WTC11 (cell line): ENCODE data around the gene ROS1. TPM values are rescaled to one million over a fixed set of nuclear protein-coding genes. Genes with fewer than 3 reads are reported as not detected.

Experiments used
- ATAC-seq: fragments of 200-7000 bp; cut with Tn5 transposase; 2 replicates; pipeline ENCODE4 v1.10.0; 2021; ENCODE audit warnings: mild to moderate bottlenecking, moderate library complexity
- CTCF ChIA-PET: fragments of 300-600 bp; sonication (Branson Sonifier 250); formaldehyde crosslinking; loops from one replicate; lab custom pipeline; 2021; ENCODE audit warnings: antibody characterized with exemption; lab: Charles Lee
- POLR2A ChIA-PET: fragments of 350-600 bp; sonication (Branson Sonifier 250); formaldehyde crosslinking; loops from one replicate; lab custom pipeline; 2021; ENCODE audit warnings: antibody characterized with exemption; lab: Charles Lee
- DNase-seq: peaks from one replicate; pipeline ENCODE4 v3.0.0; 2021; ENCODE audit warnings: low spot score
- H3K27ac Mint-ChIP-seq: 2 replicates; pipeline ENCODE4 v1.8.0; 2021; ENCODE audit warnings: mixed read lengths
- H3K27me3 Mint-ChIP-seq: 2 replicates; pipeline ENCODE4 v1.8.0; 2021; ENCODE audit warnings: low read depth, mild to moderate bottlenecking, moderate library complexity, mixed read lengths
- H3K36me3 Mint-ChIP-seq: 2 replicates; pipeline ENCODE4 v1.8.0; 2021; ENCODE audit warnings: mixed read lengths
- H3K4me1 Mint-ChIP-seq: 2 replicates; pipeline ENCODE4 v1.8.0; 2022; ENCODE audit warnings: mixed read lengths
- H3K4me3 Mint-ChIP-seq: 2 replicates; pipeline ENCODE4 v1.8.0; 2021; ENCODE audit warnings: mild to moderate bottlenecking, moderate library complexity, mixed read lengths
- H3K9me3 Mint-ChIP-seq: 2 replicates; pipeline ENCODE4 v1.8.0; 2021; ENCODE audit warnings: mixed read lengths
- ARID4B ChIP-seq: sonication (generic); formaldehyde crosslinking; IDR thresholded peaks from 2 replicates; pipeline ENCODE4 v1.8.0; 2023; ENCODE audit warnings: missing genetic modification reagents, mild to moderate bottlenecking, borderline replicate concordance
- CBFB ChIP-seq: sonication (generic); formaldehyde crosslinking; IDR thresholded peaks from 2 replicates; pipeline ENCODE4 v1.8.1; 2022; ENCODE audit warnings: mild to moderate bottlenecking, low read depth, missing genetic modification reagents
- CREB1 ChIP-seq: sonication (generic); formaldehyde crosslinking; IDR thresholded peaks from 2 replicates; pipeline ENCODE4 v1.8.0; 2023; ENCODE audit warnings: mild to moderate bottlenecking, missing genetic modification reagents
- CREM ChIP-seq: sonication (generic); formaldehyde crosslinking; IDR thresholded peaks from 2 replicates; pipeline ENCODE4 v1.8.1; 2022; ENCODE audit warnings: mild to moderate bottlenecking, missing genetic modification reagents, moderate library complexity
- CTCF ChIP-seq: fragments of 200-600 bp; IDR thresholded peaks from 2 replicates; pipeline ENCODE4 v1.8.0; 2022; ENCODE audit warnings: antibody characterized with exemption
- FOXK1 ChIP-seq: sonication (generic); formaldehyde crosslinking; IDR thresholded peaks from 2 replicates; pipeline ENCODE4 v1.8.0; 2022; ENCODE audit warnings: mild to moderate bottlenecking, moderate library complexity, missing genetic modification reagents
- FOXP1 ChIP-seq: sonication (generic); formaldehyde crosslinking; IDR thresholded peaks from 2 replicates; pipeline ENCODE4 v1.8.0; 2022; ENCODE audit warnings: missing genetic modification reagents, mild to moderate bottlenecking, moderate library complexity, borderline replicate concordance
- GRHL2 ChIP-seq: fragments of 250-450 bp; sonication (Bioruptor Pico); IDR thresholded peaks from 2 replicates; pipeline ENCODE4 v1.8.0; 2022; ENCODE audit warnings: mild to moderate bottlenecking, moderate library complexity; ENCODE audit not compliant: insufficient replicate concordance, severe bottlenecking
- HMGA2 ChIP-seq: fragments of 250-450 bp; sonication (Bioruptor Pico); IDR thresholded peaks from 2 replicates; pipeline ENCODE4 v1.4.0; 2021; ENCODE audit warnings: mild to moderate bottlenecking, moderate library complexity
- KAT7 ChIP-seq: sonication (generic); formaldehyde crosslinking; IDR thresholded peaks from 2 replicates; pipeline ENCODE4 v1.8.1; 2023; ENCODE audit warnings: missing genetic modification reagents, mild to moderate bottlenecking, borderline replicate concordance
- NFE2L1 ChIP-seq: sonication (generic); formaldehyde crosslinking; IDR thresholded peaks from 2 replicates; pipeline ENCODE4 v1.8.1; 2023; ENCODE audit warnings: missing genetic modification reagents
- NFYB ChIP-seq: sonication (generic); formaldehyde crosslinking; conservative IDR thresholded peaks from 2 replicates; pipeline ENCODE4 v1.8.0; 2022; ENCODE audit warnings: low read depth, missing genetic modification reagents
- NR1H2 ChIP-seq: sonication (generic); formaldehyde crosslinking; IDR thresholded peaks from 2 replicates; pipeline ENCODE4 v1.9.0; 2021; ENCODE audit warnings: mild to moderate bottlenecking, moderate library complexity, missing genetic modification reagents
- PREB ChIP-seq: sonication (generic); formaldehyde crosslinking; IDR thresholded peaks from 2 replicates; pipeline ENCODE4 v1.8.1; 2022; ENCODE audit warnings: mild to moderate bottlenecking, missing genetic modification reagents, moderate library complexity, borderline replicate concordance
- RORB ChIP-seq: fragments of 250-450 bp; sonication (Bioruptor Pico); IDR thresholded peaks from 2 replicates; pipeline ENCODE4 v1.9.0; 2021; ENCODE audit warnings: mild to moderate bottlenecking
- SMAD4 ChIP-seq: sonication (generic); formaldehyde crosslinking; IDR thresholded peaks from 2 replicates; pipeline ENCODE4 v1.8.0; 2022; ENCODE audit warnings: mild to moderate bottlenecking, missing genetic modification reagents
- SOX15 ChIP-seq: fragments of 250-450 bp; sonication (Bioruptor Pico); IDR thresholded peaks from 2 replicates; pipeline ENCODE4 v1.9.0; 2021; ENCODE audit warnings: mild to moderate bottlenecking
- TEAD4 ChIP-seq: sonication (generic); formaldehyde crosslinking; IDR thresholded peaks from 2 replicates; pipeline ENCODE4 v1.8.0; 2022; ENCODE audit warnings: mild to moderate bottlenecking, missing genetic modification reagents
- TP53 ChIP-seq: sonication (generic); formaldehyde crosslinking; IDR thresholded peaks from 2 replicates; pipeline ENCODE4 v1.8.1; 2023; ENCODE audit warnings: mild to moderate bottlenecking, missing genetic modification reagents
- USF2 ChIP-seq: sonication (generic); formaldehyde crosslinking; IDR thresholded peaks from 2 replicates; pipeline ENCODE4 v1.8.1; 2023; ENCODE audit warnings: mild to moderate bottlenecking, missing genetic modification reagents, moderate library complexity
- ZMAT4 ChIP-seq: fragments of 250-450 bp; sonication (Bioruptor Pico); IDR thresholded peaks from 2 replicates; pipeline ENCODE4 v1.9.0; 2021; ENCODE audit warnings: mild to moderate bottlenecking
- ZNF121 ChIP-seq: sonication (generic); formaldehyde crosslinking; IDR thresholded peaks from 2 replicates; pipeline ENCODE4 v1.8.0; 2023; ENCODE audit warnings: missing genetic modification reagents
- ZNF138 ChIP-seq: sonication (generic); formaldehyde crosslinking; conservative IDR thresholded peaks from 2 replicates; pipeline ENCODE4 v1.8.1; 2022; ENCODE audit warnings: mild to moderate bottlenecking, moderate library complexity, missing genetic modification reagents
- ZNF219 ChIP-seq: sonication (generic); formaldehyde crosslinking; IDR thresholded peaks from 2 replicates; pipeline ENCODE4 v1.8.0; 2023; ENCODE audit warnings: missing genetic modification reagents, mild to moderate bottlenecking, borderline replicate concordance
- ZNF423 ChIP-seq: fragments of 250-450 bp; sonication (Bioruptor Pico); IDR thresholded peaks from 2 replicates; pipeline ENCODE4 v2.1.2; 2022; ENCODE audit warnings: mild to moderate bottlenecking, moderate library complexity
- ZNF532 ChIP-seq: fragments of 250-450 bp; sonication (Bioruptor Pico); IDR thresholded peaks from 2 replicates; pipeline ENCODE4 v1.9.0; 2021; ENCODE audit warnings: mild to moderate bottlenecking, borderline replicate concordance
- ZNF671 ChIP-seq: fragments of 250-450 bp; sonication (Bioruptor Pico); IDR thresholded peaks from 2 replicates; pipeline ENCODE4 v1.8.0; 2021; ENCODE audit warnings: mild to moderate bottlenecking
- total RNA-seq: library from RNA; stranded (reverse); gene quantifications from 3 replicates; pipeline ENCODE4 v1.2.3, GENCODE V29; 2021

ROS1 gene
- total RNA-seq, 1 experiment from 2014 or later: 0.02 TPM

- Mint-ChIP-seq H3K27ac (no peak overlapping the region), H3K36me3 (no peaks in the 10 kb centered on the region)
These were observed 7.4 kb downstream of the ROS1 start for GRCh38 chr6:117418320-117418719.

GRCh38 chr6:117417851-117418250, 7.9 kb downstream of the ROS1 start:
- no peak overlapping the region for H3K27ac Mint-ChIP-seq
- DNase-seq: no peak
- CTCF ChIA-PET: no interaction called here
- TF ChIP-seq ZNF219 (CRISPR knock-in tag) (no peak), FOXK1 (CRISPR knock-in tag) (no peak), TEAD4 (CRISPR knock-in tag) (no peak), ZNF671 (no peak), CTCF (no peak), ZNF423 (CRISPR knock-in tag) (no peak), ARID4B (no peak), RORB (CRISPR knock-in tag) (no peak), TP53 (CRISPR knock-in tag) (no peak), ZNF532 (CRISPR knock-in tag) (no peak), KAT7 (CRISPR knock-in tag) (no peak), CREM (no peak), NFYB (CRISPR knock-in tag) (no peak), SOX15 (no peak), ZNF121 (CRISPR knock-in tag) (no peak), NFE2L1 (CRISPR knock-in tag) (no peak), PREB (CRISPR knock-in tag) (no peak)

More at GRCh38 chr6:117418320-117418719, 7.4 kb downstream of the ROS1 start:
- ATAC-seq: no peak
- ChIA-PET CTCF (interaction anchor here (1.4 kb wide), 1 partner anchor 32 kb away, joined by 3 read pairs; no protein-coding TSS in a partner anchor), POLR2A (no interaction called here)
- no peak for DNase-seq
- no peak overlapping the region for H3K4me3 Mint-ChIP-seq
- TF ChIP-seq FOXK1 (CRISPR knock-in tag) (no peak), ZMAT4 (CRISPR knock-in tag) (no peak), CBFB (no peak), HMGA2 (CRISPR knock-in tag) (no peak), GRHL2 (CRISPR knock-in tag) (no peak), ZNF219 (CRISPR knock-in tag) (no peak), ZNF138 (CRISPR knock-in tag) (no peak), CREB1 (no peak), SMAD4 (CRISPR knock-in tag) (no peak), NFE2L1 (CRISPR knock-in tag) (no peak), FOXP1 (CRISPR knock-in tag) (no peak), USF2 (CRISPR knock-in tag) (no peak), NR1H2 (CRISPR knock-in tag) (no peak)
- peaks cover 7% of the 10 kb centered on the region for H3K4me1 Mint-ChIP-seq
- H3K9me3 Mint-ChIP-seq: no peaks in the 10 kb centered on the region
- peaks cover 5% of the 10 kb centered on the region; the same call in 1 of the 2 replicates for H3K27me3 Mint-ChIP-seq

More at GRCh38 chr6:117417851-117418250, 7.9 kb downstream of the ROS1 start:
- peaks cover 5% of the 10 kb centered on the region; the same call in 1 of the 2 replicates for H3K27me3 Mint-ChIP-seq
- ATAC-seq: no peak
- no peaks in the 10 kb centered on the region for H3K36me3 Mint-ChIP-seq
- H3K4me3 Mint-ChIP-seq: no peak overlapping the region
- H3K4me1 Mint-ChIP-seq: peaks cover 7% of the 10 kb centered on the region
- no peaks in the 10 kb centered on the region for H3K9me3 Mint-ChIP-seq
- POLR2A ChIA-PET: no interaction called here
